ENCODE results near the gene ARL4D.

The ARL4D gene

GRCh38 chr17:43431714-43432523, 33.1 kb downstream of the ARL4D start:
- DNase-seq, result no peak

- peak; percentile 97 for DNase-seq
Observed at GRCh38 chr17:43434902-43435319, 36.1 kb downstream of the ARL4D start.

- no peak for DNase-seq
Observed at GRCh38 chr17:43437756-43438155, 39.0 kb downstream of the ARL4D start.

- no peak for DNase-seq
Observed at GRCh38 chr17:43438626-43439025, 39.8 kb downstream of the ARL4D start.

GRCh38 chr17:43439041-43439440, 40.2 kb downstream of the ARL4D start:
- no peak for DNase-seq

- peak; percentile 74 for DNase-seq
Observed at GRCh38 chr17:43442711-43443110, 43.9 kb downstream of the ARL4D start.

- no peak for DNase-seq
Observed at GRCh38 chr17:43443381-43443780, 44.6 kb downstream of the ARL4D start.

- DNase-seq, result peak; percentile 32
Observed at GRCh38 chr17:43444223-43445008, 45.6 kb downstream of the ARL4D start.

GRCh38 chr17:43445009-43445589, 46.3 kb downstream of the ARL4D start:
- DNase-seq, result no peak

- DNase-seq, result no peak
Observed at GRCh38 chr17:43446773-43447172, 48.0 kb downstream of the ARL4D start.

- no peak for DNase-seq
Observed at GRCh38 chr17:43448720-43449469, 50.1 kb downstream of the ARL4D start.

GRCh38 chr17:43449470-43450248, 50.9 kb downstream of the ARL4D start:
- peak; percentile 69 for DNase-seq
